Left kidney (tissue), 2 donors: ENCODE measurements around the gene LATS2. TPM values are rescaled to one million over a fixed set of nuclear protein-coding genes. Genes with fewer than 3 reads are reported as not detected.
"Not testable (repeated sequence)": the region's sequence is repeated elsewhere in the genome, so short reads cannot be mapped to it uniquely, and the experiment has no call there.

ENCODE experiments used
- DNase-seq: peaks from one replicate; pipeline ENCODE4 v3.0.0-alpha.2; 2013
- polyA plus RNA-seq: library from polyadenylated mRNA; unstranded; fragments of 120-200 nt; gene quantifications from one replicate; pipeline ENCODE4 v1.2.1, GENCODE V29; 2013; ENCODE audit not compliant: insufficient read length

The LATS2 gene
- polyA plus RNA-seq, 1 donor = 24.0 TPM

DNA sequence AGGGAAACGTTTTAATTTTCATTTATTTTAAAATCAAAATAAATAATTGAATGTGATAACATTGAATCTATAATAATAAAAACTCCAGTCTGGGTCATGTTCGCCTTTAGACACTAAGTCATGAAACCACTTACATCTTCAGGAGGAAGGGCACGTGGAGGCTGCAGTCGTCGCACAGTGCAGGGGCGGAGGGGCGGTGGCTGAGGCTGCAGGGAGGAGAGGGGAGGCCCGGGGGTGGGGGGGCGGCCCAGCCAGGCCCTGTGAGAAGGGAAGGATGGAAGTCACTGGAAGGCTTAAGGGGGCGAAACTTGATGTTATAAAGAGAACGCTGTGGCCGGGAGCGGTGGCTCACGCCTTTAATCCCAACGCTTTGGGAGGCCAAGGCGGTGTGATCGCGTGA is 14.9 kb upstream of the LATS2 start:
- DNase-seq = no peak

DNA sequence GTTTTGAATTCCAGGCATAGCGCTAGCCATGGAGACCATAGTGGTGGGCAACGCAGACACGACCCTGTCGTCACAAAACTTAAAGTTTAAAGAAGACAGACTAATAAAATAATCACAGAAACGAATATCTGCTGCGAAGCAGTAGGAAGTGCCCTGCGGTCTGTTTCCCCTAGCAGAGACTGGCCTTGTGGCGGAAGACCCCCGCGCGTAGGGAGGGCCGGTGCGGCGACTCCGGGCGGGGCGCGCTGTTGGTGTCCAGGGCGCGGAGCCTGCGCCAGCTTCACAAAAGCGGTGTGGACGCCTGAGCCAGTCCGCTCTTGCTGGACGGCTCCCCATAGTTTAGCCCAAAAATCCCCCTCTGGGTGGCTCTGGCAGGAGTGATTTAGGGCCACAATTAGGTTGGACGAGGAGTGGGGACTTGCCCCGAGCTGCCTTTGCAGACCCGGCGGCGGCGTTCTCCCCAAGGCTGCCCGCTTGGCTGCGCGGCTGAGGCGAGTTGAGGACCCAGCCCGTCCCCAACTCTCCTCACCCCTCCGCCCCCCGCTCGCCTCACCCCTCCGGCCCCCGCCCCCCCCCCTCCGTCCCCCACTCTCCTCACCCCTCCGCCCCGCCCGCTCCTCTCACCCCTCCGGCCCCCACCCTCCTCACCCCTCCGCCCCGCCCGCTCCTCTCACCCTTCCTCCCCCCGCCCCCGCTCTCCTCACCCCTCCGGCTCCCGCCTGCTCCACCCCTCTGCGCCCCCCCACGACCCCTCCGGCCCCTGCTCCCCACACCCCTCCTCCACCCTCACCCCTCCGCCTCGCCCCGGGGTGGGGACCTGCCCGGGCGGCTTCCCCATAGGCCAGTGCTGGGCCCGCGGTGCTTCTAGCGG is 14.2 kb upstream of the LATS2 start:
- peak; percentile 26 for DNase-seq

DNA sequence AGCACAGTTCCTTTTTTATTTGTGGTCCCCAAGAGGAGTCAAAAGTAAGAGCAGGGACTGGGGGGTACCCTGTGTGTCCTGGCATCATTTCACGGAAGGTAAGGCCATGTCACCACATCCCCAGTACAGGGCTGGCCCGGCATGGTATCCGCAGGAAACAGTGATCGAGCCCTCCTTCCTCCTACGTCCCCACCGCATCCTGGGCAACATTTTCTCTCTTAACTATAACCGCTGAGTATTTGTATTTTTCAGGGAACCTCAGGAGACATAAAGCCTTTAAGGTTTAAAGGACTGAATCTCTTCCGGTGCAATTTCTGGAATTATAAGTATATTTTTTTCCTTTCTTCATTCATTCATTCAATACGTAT is 13.6 kb upstream of the LATS2 start:
- DNase-seq = no peak

DNA sequence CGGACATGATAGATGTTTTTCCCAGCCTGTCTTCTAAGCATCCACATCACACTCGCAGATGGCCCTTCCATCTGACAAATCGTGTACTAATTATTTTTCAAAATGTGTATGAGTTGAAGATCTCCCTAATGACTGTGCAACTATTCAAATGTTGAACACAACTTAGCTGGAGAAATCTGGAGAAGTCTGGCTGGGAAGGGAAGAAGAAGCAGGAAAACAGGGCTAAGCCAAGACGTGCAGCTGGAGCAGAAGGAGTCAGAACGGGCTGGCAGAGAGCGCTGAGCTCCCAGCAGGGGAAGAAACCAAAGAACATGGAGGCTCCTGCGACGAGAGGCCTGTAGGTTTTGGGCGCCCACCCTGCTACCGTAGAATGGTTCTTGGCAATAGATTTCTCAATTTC is 13.2 kb upstream of the LATS2 start:
- DNase-seq = no peak

DNA sequence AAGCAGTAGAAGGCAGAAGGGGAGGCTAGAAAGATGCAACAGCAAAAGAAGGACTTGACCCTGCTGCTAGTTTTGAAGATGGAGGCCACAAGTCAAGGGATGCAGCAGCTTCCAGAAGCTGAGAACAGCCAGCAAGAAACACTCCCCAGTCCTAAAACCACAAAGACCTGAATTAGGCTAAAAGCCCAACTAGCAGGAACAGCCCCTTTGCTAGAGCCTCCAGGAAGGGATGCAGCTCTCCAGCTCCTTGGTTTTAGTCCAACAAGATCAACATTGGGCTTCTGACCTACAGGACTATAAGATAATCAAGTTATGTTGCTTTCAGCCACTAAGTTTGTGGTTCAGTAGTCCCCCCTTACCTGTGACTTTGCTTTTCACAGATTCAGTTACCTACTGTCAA is 10.5 kb upstream of the LATS2 start:
- no peak for DNase-seq

DNA sequence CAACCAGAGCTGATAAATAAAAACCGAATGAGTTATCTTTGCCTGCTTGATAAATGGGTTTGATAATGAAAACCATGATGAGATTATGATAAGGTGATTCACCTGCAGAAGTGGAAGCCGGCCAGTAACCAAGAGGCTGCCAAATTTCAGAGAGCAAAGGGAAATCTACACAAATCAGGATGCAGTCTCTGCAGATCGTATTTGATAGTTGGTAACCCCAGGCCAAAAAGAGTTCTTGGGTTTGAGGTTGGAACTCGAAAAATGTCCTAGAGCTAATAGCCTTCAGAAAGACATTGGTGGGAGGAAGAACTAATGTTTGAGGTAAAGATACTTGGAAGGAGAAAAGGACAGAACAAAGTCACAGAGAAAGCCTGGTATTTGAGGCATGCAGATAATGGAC is 9.6 kb upstream of the LATS2 start:
- no peak for DNase-seq

DNA sequence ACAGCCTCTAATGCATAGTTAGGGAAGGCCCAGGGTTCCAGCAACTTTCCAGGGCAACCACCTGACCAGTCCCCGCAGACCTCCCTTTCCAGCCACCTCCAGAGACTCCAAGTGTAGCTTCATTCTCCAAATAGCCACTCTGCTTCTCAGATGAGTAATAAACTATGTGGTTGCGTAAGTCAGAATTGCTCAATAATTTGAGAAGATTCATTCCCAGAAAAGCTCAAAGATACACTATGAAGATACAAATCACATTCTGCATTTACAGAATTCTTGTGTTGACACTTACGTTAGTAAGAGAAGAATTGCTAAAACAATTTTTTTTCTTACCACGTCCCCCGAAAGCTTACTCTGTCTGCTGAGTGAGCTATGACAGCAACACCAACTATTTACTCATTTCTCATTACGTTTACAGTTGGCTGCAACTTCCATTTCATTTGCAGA is 8.2 kb upstream of the LATS2 start:
- DNase-seq = no peak

DNA sequence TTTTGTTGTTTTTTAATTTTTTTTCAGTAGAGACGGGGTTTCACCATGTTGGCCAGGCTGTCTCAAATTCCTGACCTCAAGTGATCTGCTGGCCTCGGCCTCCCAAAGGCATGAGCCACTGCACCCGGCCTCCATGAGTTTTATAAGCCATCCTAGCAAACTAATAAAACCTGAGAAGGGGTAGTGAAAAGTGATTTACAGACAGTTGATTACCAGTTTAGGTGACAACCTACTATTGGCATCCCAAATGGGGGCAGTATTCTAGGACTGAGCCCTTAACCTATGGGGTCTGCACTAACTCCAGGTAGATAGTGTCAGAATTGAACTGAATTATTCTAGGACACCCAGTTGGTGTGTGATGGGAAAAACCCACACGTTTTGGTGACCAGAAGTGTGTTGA is 6.5 kb upstream of the LATS2 start:
- no peak for DNase-seq

DNA sequence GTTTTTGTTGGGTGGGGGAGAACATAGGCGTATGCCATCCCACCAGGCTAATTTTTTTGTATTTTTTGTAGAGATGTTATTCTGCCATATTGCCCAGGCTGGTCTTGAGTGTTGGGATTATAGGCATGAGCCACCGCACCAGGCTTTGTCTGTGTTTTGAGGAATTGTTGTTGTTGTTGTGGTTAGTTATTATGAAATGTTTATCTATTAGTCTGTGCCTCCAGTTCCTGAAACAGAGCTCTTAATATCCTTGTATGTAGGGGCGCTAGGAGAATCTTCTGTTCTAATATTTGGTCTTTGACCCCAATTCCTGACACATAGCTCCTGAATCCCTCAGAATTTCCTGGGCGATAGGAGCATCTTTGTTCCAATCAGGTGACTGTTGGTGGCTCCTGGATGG is 5.6 kb upstream of the LATS2 start:
- DNase-seq = no peak

DNA sequence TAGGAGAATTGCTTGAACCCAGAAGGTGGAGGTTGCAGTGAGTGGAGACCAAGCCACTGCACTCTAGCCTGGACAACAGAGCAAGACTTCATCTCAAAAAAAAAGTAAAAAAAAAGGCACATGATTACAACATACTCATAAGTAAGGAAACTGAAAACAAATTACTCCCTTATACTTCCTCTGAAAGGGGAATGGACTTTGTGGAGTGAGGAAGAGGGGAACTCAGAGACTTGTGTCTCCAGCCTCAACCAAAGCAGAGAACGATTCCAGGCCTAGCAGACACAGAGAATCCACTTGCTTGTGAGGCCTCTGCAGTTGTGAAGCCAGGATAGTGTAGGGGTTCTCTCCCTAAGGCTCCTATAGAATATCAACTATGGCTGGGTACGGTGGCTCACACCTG is 4.3 kb upstream of the LATS2 start:
- DNase-seq = no peak

DNA sequence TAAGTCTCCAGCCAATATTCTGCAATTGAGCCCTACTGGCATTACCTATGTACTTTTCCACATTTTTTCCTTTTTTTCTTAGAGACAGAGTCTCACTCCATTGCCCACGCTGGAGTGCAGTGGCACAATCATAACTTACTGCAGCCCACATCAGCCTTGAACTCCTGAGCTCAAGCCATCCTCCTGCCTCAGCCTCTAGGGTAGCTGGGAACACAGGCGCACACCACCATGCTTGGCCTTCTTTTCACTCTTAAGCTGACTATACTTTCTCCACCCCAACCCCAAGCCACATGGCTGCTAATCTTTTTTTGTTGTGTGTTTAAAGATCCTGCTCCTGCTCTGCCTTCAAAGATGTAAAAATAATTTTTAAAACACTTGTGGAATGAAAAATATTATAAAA is 1.6 kb upstream of the LATS2 start:
- DNase-seq = no peak

DNA sequence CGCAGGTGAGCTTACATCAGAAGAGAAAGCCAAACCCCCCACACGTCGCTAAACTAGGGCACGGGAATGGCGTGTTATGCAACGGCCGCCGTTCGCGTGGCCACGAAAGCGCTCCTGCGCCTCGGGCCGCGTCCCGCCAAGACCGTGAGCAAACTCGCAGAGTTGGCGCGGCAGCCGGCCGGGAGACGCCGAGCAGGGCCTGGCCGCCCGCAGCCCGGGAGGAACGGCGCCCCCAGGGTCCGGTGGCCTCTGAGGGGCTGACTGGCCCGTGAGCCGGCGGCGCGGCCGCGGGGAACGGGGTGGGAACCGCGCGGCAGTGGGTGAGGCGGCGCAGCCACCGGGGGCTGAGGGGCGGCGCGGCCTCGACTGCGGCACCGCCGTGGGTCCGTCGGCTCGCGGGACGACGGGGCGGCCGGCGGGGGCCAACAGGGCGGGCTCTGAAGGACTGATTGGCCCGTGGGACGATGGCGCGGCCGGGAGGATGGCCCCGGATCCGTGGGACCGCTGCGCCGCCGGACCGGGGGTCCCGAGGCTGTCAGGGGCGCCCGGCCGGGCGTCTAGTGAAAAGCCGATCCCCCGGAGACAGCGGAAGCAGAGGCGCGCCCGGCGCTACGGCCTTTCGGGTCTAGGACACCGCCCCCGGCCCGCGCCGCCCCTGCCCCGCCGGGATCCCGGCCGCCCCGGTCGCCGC is 903 bp downstream of the LATS2 start:
- DNase-seq = peak; percentile 37

DNA sequence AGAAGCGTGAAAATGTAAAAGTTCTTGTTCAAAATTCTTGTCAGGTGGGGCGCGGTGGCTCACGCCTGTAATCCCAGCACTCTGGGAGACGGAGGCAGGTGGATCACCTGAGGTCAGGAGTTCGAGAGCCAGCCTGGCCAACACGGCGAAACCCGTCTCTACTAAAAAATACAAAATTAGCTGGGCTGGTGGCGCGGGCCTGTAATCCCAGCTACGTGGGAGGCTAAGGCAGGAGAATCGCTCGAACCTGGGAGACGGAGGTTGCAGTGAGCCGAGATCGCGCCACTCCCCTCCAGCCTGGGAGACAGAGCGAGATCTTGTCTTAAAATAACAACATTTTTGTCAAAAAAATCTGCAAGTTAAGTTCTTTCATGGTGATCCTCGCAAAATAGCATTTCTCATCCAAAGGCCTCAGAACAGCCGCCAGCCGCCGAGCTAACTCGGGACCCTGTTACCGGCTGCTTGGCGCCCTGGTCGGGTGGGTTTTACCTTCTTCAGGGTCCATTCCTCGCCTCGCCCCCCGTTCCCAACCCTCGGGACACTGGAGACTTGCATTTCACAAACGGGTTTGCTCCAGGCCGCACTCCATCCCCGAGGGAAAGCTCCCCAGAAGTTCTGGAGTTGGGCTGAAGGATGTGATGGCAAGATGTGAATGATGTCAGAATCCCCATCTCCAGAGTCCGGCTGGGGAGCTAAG is 1.6 kb downstream of the LATS2 start:
- no peak for DNase-seq

DNA sequence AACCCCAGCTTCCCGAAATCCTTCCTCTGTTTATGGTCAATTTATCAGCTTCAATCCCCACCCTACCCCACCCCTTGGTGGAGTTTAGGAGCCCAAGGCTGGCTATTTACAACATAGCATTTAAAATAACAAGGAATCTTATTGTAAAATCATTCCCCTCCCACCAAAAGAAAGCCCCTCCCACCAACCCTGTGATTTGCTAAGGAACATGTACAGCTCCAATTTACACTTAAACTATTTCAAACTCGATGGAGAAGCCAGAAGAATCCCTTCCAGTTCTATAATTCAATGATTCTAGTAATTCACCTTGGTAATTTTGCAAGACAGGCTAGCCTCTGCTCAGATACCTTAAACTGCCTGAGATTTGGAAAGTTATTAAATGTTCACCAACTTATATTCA is 3.0 kb downstream of the LATS2 start:
- no peak for DNase-seq

DNA sequence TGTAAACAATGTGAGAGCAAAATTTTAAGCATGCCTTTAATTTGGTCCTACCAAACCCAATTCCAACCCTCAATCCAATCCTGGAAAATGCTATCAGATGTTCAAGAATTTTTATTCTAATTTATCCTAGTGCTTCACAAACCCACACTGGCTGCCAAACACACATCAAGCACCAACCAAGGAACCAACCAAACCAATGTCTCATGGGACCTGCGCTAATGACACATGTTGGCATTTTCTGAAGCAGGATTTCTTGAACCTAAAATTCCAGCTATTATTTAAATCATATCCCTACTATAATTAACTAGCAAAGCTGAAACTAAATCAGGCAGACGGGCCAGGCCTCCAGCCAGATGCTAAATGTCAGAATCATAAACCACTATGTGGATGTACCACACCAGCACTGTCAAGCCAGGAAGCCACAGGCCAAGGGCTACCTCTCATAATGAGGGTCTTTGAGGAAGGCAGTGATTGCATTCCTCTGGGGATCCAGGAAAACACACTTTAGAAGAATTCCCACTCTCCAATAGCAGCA is 5.8 kb downstream of the LATS2 start:
- DNase-seq = no peak

DNA sequence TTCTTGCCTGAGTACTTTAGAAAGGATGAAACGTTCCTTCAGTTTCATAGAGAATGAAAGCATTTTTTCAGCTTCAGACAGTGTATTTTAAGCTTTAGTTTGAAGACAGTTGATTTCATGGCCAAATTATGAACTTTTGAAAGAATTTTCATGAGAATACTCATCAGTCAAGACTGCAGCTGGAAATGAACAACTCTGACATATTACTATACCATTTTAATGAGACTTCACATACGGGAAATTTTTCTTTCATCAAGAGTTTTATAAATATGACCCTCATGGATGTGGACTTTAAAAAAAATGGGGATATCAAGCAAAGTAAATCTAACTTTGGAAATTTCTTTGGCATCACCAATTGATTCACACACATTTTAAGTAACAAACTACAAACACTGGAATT is 6.4 kb downstream of the LATS2 start:
- no peak for DNase-seq

DNA sequence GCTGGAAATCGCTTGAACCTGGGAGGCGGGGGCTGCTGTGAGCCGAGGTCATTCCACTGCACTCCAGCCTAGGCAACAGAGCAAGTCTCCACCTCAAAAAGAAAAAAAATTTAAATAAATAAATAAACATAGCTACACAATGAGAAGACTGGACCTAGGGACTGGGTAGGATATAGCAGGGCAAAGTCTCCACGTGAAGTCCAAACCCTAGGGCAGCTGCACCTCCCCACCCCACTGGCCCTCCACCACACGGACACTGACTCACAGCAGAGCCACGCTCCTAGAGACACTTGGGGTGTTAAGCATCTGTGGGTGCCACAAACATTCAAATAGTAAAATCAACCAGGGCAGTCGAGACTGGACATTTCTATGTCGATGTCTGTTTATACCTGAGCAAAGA is 7.1 kb downstream of the LATS2 start:
- DNase-seq = no peak

DNA sequence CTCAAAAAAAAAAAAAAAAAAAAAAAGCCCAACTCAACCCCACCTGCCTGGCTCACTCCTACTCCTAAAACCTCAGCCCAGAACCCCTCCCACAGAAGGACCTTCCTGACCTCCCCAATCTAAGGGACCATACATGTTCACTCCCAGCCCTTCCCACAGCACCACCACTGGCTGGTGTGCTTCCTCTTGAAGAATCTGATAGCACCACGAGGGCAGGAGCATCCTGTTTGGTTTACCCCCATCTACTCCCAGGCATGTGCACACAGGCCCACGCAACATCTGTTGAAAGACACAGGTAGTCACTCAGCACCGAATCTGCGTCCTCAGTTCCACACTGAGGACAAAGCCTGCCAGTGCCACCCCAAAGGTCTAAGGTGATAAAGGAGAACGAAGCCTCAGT is 8.2 kb downstream of the LATS2 start:
- DNase-seq = no peak

DNA sequence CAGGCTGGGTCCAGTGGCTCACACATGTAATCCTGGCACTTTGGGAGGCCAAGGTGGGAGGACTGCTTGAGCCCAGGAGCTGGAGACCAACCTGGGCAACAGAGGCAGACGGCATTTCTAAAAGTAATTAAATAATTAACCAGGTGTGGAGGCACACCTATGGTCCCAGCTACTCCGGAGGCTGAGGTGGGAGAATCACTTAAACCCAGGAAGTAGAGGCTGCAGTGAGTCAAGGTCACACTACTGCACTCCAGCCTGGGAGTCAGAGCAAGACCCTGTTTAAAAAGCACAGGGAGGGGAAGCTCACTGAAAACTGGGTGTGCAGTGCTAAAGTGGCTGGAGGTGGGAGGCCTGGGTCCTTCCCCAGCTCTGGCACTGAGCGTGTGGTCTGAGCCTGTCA is 9.7 kb downstream of the LATS2 start:
- DNase-seq = no peak

DNA sequence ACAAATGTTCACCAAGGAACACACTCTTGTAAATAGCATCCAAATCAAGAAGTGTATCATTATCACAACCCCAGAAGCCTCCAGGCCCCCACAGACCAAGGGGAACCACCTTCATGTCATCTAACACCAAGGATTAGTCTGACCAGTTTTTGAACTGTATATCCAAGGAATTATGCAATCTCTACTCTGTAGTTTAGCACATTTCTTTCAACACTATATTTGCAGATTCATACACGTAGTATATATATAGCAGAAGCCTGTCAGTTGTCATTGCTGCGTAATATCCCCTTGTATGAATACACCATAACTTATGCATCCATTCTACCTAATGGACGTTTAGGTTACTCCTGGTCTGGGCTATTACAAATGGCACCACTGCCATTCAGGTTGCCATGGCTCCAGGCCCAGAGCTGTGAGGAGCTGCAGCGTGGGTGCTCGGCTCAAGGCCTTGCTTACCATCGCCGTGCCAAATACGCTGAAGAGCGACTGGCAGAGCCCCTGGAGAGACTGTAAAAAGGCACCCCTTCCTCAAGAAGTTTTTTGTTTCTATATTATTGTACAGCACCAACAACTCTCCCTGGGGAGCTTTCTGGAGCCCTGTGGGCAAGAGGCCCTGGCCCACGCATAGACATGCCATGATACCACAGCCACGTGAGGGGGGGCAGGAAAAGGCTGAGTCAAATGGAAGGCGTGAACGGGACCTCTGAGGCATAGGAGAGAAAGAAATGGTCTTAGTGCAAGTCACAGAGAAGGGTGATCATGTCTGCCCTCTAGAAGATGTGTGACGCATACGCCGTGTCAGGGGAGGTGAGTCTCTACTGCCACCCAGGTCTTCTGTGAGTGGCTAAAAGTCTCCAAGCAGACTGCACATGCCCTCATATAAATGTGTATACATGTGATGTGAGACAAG is 10.8 kb downstream of the LATS2 start:
- no peak for DNase-seq

DNA sequence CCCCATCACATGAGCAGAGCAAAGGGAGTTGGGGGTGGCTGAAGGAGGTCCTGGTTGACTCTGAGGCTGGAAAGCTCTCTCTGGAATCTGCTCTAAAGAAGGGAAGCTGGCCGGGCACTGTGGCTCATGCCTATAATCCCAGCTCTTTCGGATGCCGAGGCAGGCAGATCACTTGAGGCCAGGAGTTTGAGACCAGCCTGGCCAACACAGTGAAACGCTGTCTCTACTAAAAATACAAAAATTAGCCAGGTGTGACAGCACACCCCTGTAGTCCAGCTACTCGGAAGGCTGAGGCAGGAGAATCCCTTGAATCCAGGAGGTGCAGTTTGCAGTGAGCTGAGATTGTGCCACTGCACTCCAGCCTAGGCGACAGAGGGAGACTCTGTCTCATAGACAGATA is 11.7 kb downstream of the LATS2 start:
- not testable (repeated sequence) for DNase-seq
